Bronchial epithelial cell (primary cell): Measurements from ENCODE around the gene ARL6IP5. TPM values are rescaled to one million over a fixed set of nuclear protein-coding genes. Genes with fewer than 3 reads are reported as not detected.

Experiments
- DNase-seq: peaks from one replicate; pipeline ENCODE4 v3.0.0-alpha.2; 2010; ENCODE audit warnings: low read depth
- FAIRE-seq: peaks from 2 replicates; lab custom pipeline; 2011; peaks lifted over from hg19 to GRCh38; lab: Jason Lieb, UNC
- H3K27me3 ChIP-seq: 2 replicates; pipeline ENCODE4 v1.5.1; 2011; ENCODE audit warnings: low read length; ENCODE audit not compliant: control insufficient read depth, insufficient read depth
- H3K36me3 ChIP-seq: 2 replicates; pipeline ENCODE4 v1.5.1; 2011; ENCODE audit warnings: low read length; ENCODE audit not compliant: control insufficient read depth, insufficient read depth
- H3K4me3 ChIP-seq: 2 replicates; pipeline ENCODE4 v1.5.1; 2011; ENCODE audit warnings: mild to moderate bottlenecking, low read depth, low read length, control low read depth
- CTCF ChIP-seq: IDR thresholded peaks from 2 replicates; pipeline ENCODE4 v1.5.1; 2011; ENCODE audit warnings: mild to moderate bottlenecking, moderate library complexity, low read length, control low read depth, inconsistent platforms; ENCODE audit not compliant: insufficient read depth, severe bottlenecking
- total RNA-seq: library from RNA; depleted of rRNA; stranded (reverse); fragments of >200 nt; gene quantifications from 2 replicates; pipeline ENCODE4 v1.2.1, GENCODE V29; 2014

Gene ARL6IP5
- total RNA-seq, 1 donor from 2014 or later, result 37.6 TPM

DNA sequence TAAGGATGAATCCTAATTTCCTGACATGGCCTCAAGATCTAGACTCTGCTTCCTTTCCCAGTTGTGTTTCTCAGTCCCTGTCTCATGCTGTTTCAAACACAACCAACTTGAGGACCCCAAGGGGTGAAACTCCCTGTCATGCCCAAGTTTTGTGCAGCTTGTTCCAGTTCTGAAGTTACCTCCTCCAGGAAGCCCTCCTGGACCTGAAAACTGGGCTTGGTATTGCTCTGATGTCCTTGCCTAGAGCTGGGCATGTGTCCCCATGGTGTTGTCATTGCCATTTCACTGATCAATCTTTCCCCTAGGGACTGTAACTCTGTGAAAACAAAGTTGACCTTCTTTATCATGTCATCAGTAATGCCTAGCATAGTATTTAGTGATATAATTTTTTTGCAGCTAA is 43.8 kb downstream of the ARL6IP5 start:
- FAIRE-seq (no peak), DNase-seq (no peak)
- Histone ChIP-seq H3K4me3 (no peak overlapping the region), H3K36me3 (no peaks in the 10 kb centered on the region), H3K27me3 (no peaks in the 10 kb centered on the region)
- TF ChIP-seq CTCF, result no peak

GRCh38 chr3:69129531-69129930 is 44.8 kb downstream of the ARL6IP5 start:
- no peak for DNase-seq
- H3K27me3 ChIP-seq, result no peaks in the 10 kb centered on the region
- no peaks in the 10 kb centered on the region for H3K36me3 ChIP-seq
- FAIRE-seq, result peak; percentile 36
- H3K4me3 ChIP-seq, result no peak overlapping the region
- TF ChIP-seq CTCF, result no peak

DNA sequence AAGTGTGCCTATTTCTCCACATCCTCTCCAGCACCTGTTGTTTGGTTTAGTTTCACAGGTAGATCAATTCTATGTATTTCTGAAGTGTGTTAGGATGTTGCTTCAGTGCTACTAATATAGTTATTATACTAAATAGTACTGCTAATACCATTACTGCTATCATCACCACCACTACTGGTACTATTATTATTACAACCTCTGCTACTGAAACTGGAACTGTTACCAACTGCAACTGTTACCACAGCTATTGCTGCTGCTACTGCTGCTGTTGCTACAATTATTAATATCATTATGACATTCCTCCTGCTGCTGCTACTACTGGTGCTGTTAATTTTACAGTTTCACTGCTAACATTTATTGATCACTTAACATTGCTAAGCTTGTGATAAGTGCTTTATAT is 46.0 kb downstream of the ARL6IP5 start:
- H3K4me3 ChIP-seq, result no peak overlapping the region
- no peaks in the 10 kb centered on the region for H3K27me3 ChIP-seq
- no peak for TF ChIP-seq CTCF
- H3K36me3 ChIP-seq, result no peaks in the 10 kb centered on the region
- no peak for DNase-seq
- FAIRE-seq, result no peak

DNA sequence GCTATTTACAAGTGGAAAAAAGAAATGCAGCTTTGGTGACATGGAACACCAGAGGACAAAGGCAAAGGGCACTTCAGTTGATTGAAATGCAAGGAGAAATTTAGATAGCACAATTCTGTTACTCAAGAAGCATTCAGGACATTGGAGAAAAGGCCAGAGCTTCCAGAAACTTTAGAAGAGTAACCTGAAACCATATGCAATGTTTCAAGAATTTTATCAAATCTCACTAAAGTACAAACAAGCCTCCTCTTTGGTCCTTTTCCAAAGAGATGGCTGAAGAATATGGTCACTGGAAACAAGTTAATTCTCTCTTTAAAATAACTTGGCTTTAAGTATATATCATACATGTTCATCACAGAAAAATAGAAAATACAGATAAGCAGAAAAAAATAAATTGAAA is 52.3 kb downstream of the ARL6IP5 start:
- no peaks in the 10 kb centered on the region for H3K27me3 ChIP-seq
- H3K36me3 ChIP-seq, result no peaks in the 10 kb centered on the region
- FAIRE-seq, result no peak
- TF ChIP-seq CTCF, result no peak
- DNase-seq, result no peak
- no peak overlapping the region for H3K4me3 ChIP-seq

- Histone ChIP-seq H3K4me3 (no peak overlapping the region), H3K36me3 (no peaks in the 10 kb centered on the region), H3K27me3 (no peaks in the 10 kb centered on the region)
- DNase-seq, result no peak
- no peak for FAIRE-seq
- no peak for TF ChIP-seq CTCF
These were observed 52.7 kb downstream of the ARL6IP5 start for GRCh38 chr3:69137412-69137811.

DNA sequence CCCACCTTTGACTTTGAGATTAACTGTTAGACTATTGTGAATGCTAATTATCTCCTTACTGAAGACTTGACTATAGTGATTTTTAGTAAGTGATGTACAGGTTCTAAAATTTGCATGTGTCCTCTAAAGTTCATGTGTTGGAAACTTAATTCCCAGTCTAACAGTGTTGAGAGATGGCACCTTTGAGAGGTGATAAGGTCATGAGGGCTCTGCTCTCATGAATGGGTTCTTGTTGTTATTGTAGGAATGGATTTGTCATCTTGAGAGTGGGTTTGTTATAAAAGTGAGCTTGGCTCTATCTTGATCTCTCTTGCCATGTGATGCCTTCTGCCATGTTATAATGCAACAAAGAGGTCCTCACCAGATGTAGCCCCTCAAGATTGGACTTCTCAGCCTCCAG is 56.6 kb downstream of the ARL6IP5 start:
- no peaks in the 10 kb centered on the region for H3K27me3 ChIP-seq
- DNase-seq (no peak), FAIRE-seq (no peak)
- TF ChIP-seq CTCF, result no peak
- H3K4me3 ChIP-seq, result no peak overlapping the region
- H3K36me3 ChIP-seq, result no peaks in the 10 kb centered on the region
